Stimulated activated CD4-positive, alpha-beta T cell treated with anti-CD3 and anti-CD28 coated beads, Interleukin-2, amount 100 ng/mL, for 4 hours (primary cell): ENCODE data around the gene TMEM217.
A peak's percentile ranks its signal among the peaks of the same experiment; 100 is the strongest.

Experiments
- DNase-seq: peaks from one replicate; pipeline ENCODE4 v3.0.0-alpha.2; 2020; ENCODE audit warnings: low read depth

TMEM217 gene

GRCh38 chr6:37244430-37245310, 13.3 kb downstream of the TMEM217 start:
- no peak for DNase-seq

GRCh38 chr6:37243816-37244370, 14.1 kb downstream of the TMEM217 start:
- no peak for DNase-seq

GRCh38 chr6:37243131-37243815, 14.7 kb downstream of the TMEM217 start:
- no peak for DNase-seq

DNA sequence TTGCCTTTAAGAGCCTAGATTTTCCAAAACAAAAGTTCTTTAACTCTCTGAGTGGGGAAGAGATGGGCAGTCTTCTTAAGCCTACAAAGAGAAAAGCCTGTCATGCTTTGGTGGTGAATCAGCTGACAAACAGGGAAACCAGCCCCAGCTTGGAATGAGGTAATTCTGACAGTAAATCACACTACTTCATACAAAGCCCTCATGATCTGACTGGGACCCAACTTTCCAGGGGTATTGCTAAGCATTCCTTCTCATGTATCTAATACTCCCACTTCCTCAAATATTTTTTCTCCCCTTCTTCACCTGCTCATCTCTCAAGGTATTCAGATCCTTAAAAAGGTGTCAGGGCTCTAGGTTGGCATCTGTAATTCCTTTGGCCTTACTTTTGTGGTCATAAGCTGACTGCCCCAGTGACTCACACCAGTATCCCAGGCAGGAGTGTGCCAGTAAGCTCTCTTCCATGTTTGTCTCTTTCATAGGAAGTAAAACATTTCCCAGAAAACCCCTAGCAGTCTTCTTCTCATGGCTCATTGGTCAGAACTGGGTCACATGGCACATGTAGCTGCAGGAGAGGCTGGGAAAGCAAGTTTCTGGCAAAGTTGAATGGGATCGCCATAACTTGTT, 15.4 kb downstream of the TMEM217 start:
- DNase-seq: no peak

GRCh38 chr6:37241775-37242428, 16.0 kb downstream of the TMEM217 start:
- DNase-seq: no peak

GRCh38 chr6:37241131-37241530, 16.8 kb downstream of the TMEM217 start:
- DNase-seq: no peak

GRCh38 chr6:37239950-37240713, 17.8 kb downstream of the TMEM217 start:
- peak; percentile 68 for DNase-seq

- DNase-seq: no peak
Observed at GRCh38 chr6:37239526-37239925, 18.4 kb downstream of the TMEM217 start.

GRCh38 chr6:37238381-37238780, 19.6 kb downstream of the TMEM217 start:
- DNase-seq: no peak

DNA sequence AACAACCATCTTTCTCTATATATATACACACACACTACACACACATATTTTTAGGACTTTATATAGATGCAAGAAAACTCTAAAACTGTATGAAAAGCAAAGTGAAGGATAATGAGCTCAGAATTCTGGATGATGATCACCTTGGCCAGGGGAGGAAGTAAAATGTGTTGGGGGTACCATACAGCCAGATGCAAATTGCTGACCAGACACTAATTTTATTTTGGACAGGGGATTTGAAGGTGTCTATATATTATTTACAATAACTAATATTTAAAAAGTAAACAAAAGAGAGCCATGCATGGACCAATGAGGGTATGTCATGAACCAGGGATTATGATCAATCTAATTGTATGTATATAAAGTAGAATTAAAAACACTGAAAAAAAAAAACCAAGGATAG, 20.2 kb downstream of the TMEM217 start:
- DNase-seq: no peak

GRCh38 chr6:37236921-37237320, 21.0 kb downstream of the TMEM217 start:
- no peak for DNase-seq

DNA sequence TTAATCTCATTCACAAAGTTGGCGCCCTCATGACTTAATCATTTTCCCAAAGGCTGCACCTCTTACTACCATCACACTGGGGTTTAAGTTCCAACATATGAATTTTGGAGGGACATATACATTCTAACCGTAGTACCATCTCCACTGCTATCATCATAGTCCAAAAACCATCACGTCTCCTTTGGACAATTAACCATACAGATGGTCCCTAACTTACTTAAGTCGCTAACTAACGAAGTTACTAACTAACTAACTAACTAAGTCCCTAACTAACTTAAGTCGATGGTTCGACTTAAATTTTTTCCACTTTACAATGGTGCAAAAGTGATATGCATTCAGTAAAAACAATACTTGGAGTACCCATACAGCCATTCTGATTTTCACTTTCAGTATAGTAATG, 24.4 kb downstream of the TMEM217 start:
- DNase-seq: no peak

- no peak for DNase-seq
Observed at GRCh38 chr6:37232430-37233017, 25.4 kb downstream of the TMEM217 start.

GRCh38 chr6:37230104-37230503, 27.8 kb downstream of the TMEM217 start:
- DNase-seq: no peak

DNA sequence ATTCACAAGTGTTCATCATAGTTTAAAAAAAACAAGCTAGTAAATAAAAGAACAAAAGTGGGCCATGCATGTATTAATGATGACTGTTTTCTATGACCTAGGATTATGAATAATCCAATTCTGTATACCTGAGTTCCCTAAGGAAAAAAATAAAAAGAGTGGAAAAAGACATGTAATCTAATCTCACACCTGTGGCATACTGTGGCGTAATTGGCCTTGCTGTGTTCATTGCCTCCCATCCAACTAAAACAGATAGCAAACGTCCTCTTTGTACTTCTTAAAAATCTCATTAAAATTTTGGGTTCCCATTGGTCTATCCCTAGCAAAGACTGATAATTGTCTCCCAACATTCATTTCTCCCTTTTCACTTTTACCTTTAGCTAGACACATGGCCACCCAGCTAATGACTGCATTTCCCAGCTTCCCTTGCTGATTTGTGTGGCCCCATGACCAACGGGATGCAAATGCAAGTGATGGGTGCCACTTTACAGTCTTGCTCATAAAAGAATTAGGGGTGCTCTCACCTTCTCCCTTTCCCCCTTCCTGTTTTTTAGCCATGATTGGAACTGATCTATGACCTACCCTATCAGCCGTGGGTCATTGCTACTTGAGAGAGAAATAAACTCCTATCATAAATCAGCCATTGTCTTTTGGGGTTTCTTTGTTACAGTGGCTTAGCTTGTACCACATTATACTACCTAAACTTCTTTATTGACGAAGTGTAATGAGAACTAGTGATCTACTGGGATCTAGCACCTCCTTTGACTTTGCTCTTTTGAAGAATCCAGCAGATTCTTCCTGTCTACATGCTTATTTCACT, 32.4 kb downstream of the TMEM217 start:
- DNase-seq: no peak

DNA sequence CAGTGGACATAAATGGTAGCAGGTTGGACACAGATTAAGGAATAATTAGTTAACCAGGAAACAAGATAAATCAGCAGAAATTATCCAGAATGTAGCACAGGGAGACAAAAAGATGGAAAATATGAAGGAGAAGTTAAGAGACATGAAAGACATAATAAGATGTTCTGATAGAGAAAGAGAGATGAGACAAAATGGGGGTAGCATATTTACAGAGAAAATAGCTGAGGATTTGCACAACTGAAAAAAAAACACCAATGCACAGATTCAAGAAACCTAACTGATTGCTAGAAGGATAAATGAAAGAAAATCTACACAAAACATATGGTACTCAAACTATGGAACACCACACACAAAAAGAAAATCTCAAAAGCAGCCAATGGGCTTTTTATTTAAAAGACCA, 35.0 kb downstream of the TMEM217 start:
- no peak for DNase-seq

DNA sequence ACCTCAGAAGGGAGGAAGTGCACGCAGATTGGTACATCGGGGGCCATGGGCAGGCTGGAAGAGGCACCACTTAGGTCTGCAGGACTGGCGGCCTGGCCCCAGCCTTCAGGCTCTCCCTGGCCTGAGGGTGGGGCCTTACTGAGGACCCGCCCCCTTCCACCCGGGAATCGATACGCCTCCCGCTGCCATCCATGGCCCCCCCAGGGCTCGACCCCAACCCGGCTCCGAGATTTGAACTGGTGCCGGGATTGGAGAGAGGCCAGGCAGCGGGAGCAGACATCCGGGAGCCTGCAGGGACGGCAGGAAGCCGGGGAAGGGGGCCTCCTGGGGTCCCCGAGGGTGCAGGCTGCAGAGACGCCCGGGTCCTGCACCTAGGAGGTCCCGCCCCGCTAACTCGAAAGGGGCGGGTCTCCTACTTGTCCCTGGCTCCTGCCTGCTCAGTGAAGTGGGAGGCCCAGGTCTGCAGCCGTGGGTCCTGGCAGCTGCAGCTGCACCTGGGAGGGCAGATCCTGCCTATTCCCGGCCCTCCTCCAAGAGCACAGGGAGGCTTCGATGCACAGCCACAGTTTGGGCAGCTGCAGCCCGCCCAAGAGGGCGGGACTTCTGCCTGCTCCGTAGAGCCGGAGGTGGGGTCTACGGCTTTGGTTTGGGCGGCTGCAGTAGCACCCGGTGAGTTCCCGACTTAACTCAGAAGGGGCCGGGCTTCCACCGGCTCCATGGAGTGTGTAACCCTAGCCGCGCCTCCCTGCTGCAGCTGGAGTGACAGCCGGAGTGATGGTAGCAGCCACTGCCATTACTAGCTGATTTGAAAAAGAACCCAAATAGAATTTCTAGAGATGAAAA, 35.6 kb downstream of the TMEM217 start:
- DNase-seq: peak; percentile 48

GRCh38 chr6:37221585-37222124, 36.3 kb downstream of the TMEM217 start:
- no peak for DNase-seq

DNA sequence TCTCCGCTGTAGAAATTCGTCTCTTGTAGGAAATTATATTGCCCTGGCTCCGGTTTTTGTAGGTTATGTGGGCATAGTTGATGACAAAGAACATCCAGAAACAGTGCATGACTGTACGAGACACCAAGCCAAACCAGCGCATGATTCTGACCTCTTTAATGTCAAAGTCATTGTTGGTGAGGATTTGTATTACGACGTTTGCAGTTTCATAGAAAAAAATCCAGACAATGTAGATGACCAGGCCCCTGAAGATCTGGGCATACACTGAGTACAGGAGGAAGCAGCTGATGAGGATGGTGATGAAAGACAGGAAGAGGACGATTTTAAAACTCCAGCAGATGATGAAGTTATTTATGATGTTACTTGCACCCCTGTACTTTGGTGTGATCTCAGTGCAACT, 39.4 kb downstream of the TMEM217 start:
- DNase-seq: no peak
